HepG2 (cell line): ENCODE data around the gene NME7. TPM values are rescaled to one million over a fixed set of nuclear protein-coding genes. Genes with fewer than 3 reads are reported as not detected.

Source experiments
- CREB1 ChIP-seq, 2 experiments: fragments of 450-650 bp in 1 of 2; IDR thresholded peaks; 2 replicates each; pipeline ENCODE4 v1.6.1; 2016 to 2017; ENCODE audit warnings: control low read depth in 1 of 2, mild to moderate bottlenecking in 1 of 2, missing compliant biosample characterization in 1 of 2, missing genetic modification characterization in 1 of 2
- DRAP1 ChIP-seq: IDR thresholded peaks from 2 replicates; pipeline ENCODE4 v1.6.1; 2016; ENCODE audit warnings: missing genetic modification reagents, missing compliant biosample characterization
- GMEB1 ChIP-seq: sonication (generic); formaldehyde crosslinking; IDR thresholded peaks from 2 replicates; pipeline ENCODE4 v1.5.1; 2020; ENCODE audit warnings: missing genetic modification reagents, mild to moderate bottlenecking, borderline replicate concordance
- HHEX ChIP-seq: IDR thresholded peaks from 2 replicates; pipeline ENCODE4 v1.6.1; 2016; ENCODE audit warnings: control low read depth
- MEIS1 ChIP-seq: sonication (generic); formaldehyde crosslinking; IDR thresholded peaks from 2 replicates; pipeline ENCODE4 v1.9.0; 2021; ENCODE audit warnings: mild to moderate bottlenecking, missing genetic modification reagents, moderate library complexity, borderline replicate concordance
- MTA3 ChIP-seq: sonication (generic); formaldehyde crosslinking; IDR thresholded peaks from 2 replicates; pipeline ENCODE4 v1.4.0; 2020; ENCODE audit warnings: missing genetic modification reagents
- NFE2 ChIP-seq: sonication (generic); formaldehyde crosslinking; IDR thresholded peaks from 2 replicates; pipeline ENCODE4 v1.4.0; 2020; ENCODE audit warnings: missing genetic modification reagents
- POLR2G ChIP-seq: fragments of 200-400 bp; formaldehyde crosslinking; IDR thresholded peaks from 2 replicates; pipeline ENCODE4 v1.6.1; 2018; ENCODE audit warnings: mild to moderate bottlenecking, low read depth, low read length, moderate library complexity
- SMC3 ChIP-seq: IDR thresholded peaks from 2 replicates; pipeline ENCODE4 v1.6.1; 2011; ENCODE audit warnings: low read length, improper control_type of control experiment
- SNRNP70 ChIP-seq: fragments of 200-400 bp; formaldehyde crosslinking; IDR thresholded peaks from 2 replicates; pipeline ENCODE4 v1.6.1; 2017; ENCODE audit warnings: mild to moderate bottlenecking, low read depth, low read length, moderate library complexity
- TBX2 ChIP-seq: sonication (generic); formaldehyde crosslinking; IDR thresholded peaks from 2 replicates; pipeline ENCODE4 v1.5.0; 2020; ENCODE audit warnings: missing genetic modification reagents, mild to moderate bottlenecking, borderline replicate concordance
- TCF7 ChIP-seq: sonication (generic); IDR thresholded peaks from 2 replicates; pipeline ENCODE4 v1.6.1; 2016; ENCODE audit warnings: antibody characterized with exemption, low read depth
- TEAD3 ChIP-seq: optimal IDR thresholded peaks from 2 replicates; pipeline ENCODE3; 2016; ENCODE audit warnings: borderline replicate concordance
- WIZ ChIP-seq: sonication (generic); formaldehyde crosslinking; IDR thresholded peaks from 2 replicates; pipeline ENCODE4 v1.5.1; 2020; ENCODE audit warnings: mild to moderate bottlenecking, missing genetic modification reagents
- ZBTB39 ChIP-seq: sonication (generic); formaldehyde crosslinking; IDR thresholded peaks from 2 replicates; pipeline ENCODE4 v1.5.0; 2020; ENCODE audit warnings: missing genetic modification reagents
- ZFP36L1 ChIP-seq: sonication (generic); formaldehyde crosslinking; IDR thresholded peaks from 2 replicates; pipeline ENCODE4 v1.8.0; 2022; ENCODE audit warnings: mild to moderate bottlenecking, missing genetic modification reagents, moderate library complexity
- ZFP82 ChIP-seq: sonication (generic); formaldehyde crosslinking; IDR thresholded peaks from 2 replicates; pipeline ENCODE4 v1.5.1; 2020; ENCODE audit warnings: mild to moderate bottlenecking, missing genetic modification reagents, borderline replicate concordance
- ZMYM2 ChIP-seq: sonication (generic); formaldehyde crosslinking; IDR thresholded peaks from 2 replicates; pipeline ENCODE4 v1.8.0; 2022; ENCODE audit warnings: mild to moderate bottlenecking, missing genetic modification reagents
- ZNF232 ChIP-seq: sonication (generic); formaldehyde crosslinking; IDR thresholded peaks from 2 replicates; pipeline ENCODE4 v1.4.0; 2020; ENCODE audit warnings: missing genetic modification reagents, borderline replicate concordance
- ZNF256 ChIP-seq: sonication (generic); formaldehyde crosslinking; conservative IDR thresholded peaks from 2 replicates; pipeline ENCODE4 v1.4.0; 2020; ENCODE audit warnings: missing genetic modification reagents
- ZNF34 ChIP-seq: sonication (generic); formaldehyde crosslinking; IDR thresholded peaks from 2 replicates; pipeline ENCODE4 v1.4.0; 2020; ENCODE audit warnings: mild to moderate bottlenecking, missing genetic modification reagents, borderline replicate concordance
- ZNF510 ChIP-seq: sonication (generic); formaldehyde crosslinking; IDR thresholded peaks from 2 replicates; pipeline ENCODE4 v1.4.0; 2020; ENCODE audit warnings: low read depth, mild to moderate bottlenecking, missing genetic modification reagents
- ZNF577 ChIP-seq: sonication (generic); formaldehyde crosslinking; IDR thresholded peaks from 2 replicates; pipeline ENCODE4 v1.4.0; 2020; ENCODE audit warnings: mild to moderate bottlenecking, low read depth, missing genetic modification reagents, borderline replicate concordance
- ZNF761 ChIP-seq: sonication (generic); formaldehyde crosslinking; conservative IDR thresholded peaks from 2 replicates; pipeline ENCODE4 v1.4.0; 2020; ENCODE audit warnings: mild to moderate bottlenecking, missing genetic modification reagents
- ZNF782 ChIP-seq: sonication (generic); formaldehyde crosslinking; IDR thresholded peaks from 2 replicates; pipeline ENCODE4 v1.4.0; 2020; ENCODE audit warnings: missing genetic modification reagents, mild to moderate bottlenecking, borderline replicate concordance
- ZSCAN25 ChIP-seq: sonication (generic); formaldehyde crosslinking; IDR thresholded peaks from 2 replicates; pipeline ENCODE4 v1.8.0; 2022; ENCODE audit warnings: mild to moderate bottlenecking, missing genetic modification reagents
- polyA plus RNA-seq, 8 experiments: library from polyadenylated mRNA; depleted of rRNA in 3 of 8; stranded (reverse) in 7 of 8; unstranded in 1 of 8; fragments of >200 nt; fragmentation: Illumina TruSeq in 4 of 8; extraction: Trizol in 4 of 8; gene quantifications; 2 replicates each; pipeline versions ENCODE4 v1.2.1 to v1.2.3, GENCODE V29; 2011 to 2016; ENCODE audit warnings: low read depth in 4 of 8, missing spikeins in 1 of 8, mixed read lengths in 1 of 8; ENCODE audit not compliant: insufficient read depth in 1 of 8
- total RNA-seq, 5 experiments: library from RNA; depleted of rRNA; stranded (reverse); fragments of >200 nt; fragmentation: Illumina TruSeq; extraction: Trizol; gene quantifications; 2 replicates each; pipeline ENCODE4 v1.2.3, GENCODE V29; 2016; ENCODE audit warnings: low read depth in 1 of 5

The NME7 gene
- total and polyA plus RNA-seq, 2 of the 13 experiments (the other 11 are each of a cell fraction or from before 2014, with no cell fraction given) = 9.4 to 22.5 TPM

- TF ChIP-seq TBX2 (peak; percentile 78), ZMYM2 (CRISPR knock-in tag) (peak; percentile 99), ZNF577 (CRISPR knock-in tag) (no peak), MTA3 (CRISPR knock-in tag) (no peak), CREB1 (IDR thresholded peaks at IDR 0.05) (0 out of 2 replicates have a peak, but pooled peaks have one; percentile 6), CREB1 (CRISPR knock-in tag; IDR thresholded peaks at IDR 0.05) (peak; percentile 73), ZNF782 (CRISPR knock-in tag) (peak; percentile 33; the same call in 1 of the 2 replicates), ZFP82 (CRISPR knock-in tag) (no peak), ZNF510 (CRISPR knock-in tag) (0 out of 2 replicates have a peak, but pooled peaks have one; percentile 31), ZFP36L1 (CRISPR knock-in tag) (no peak), ZBTB39 (CRISPR knock-in tag) (0 out of 2 replicates have a peak, but pooled peaks have one; percentile 34), HHEX (CRISPR knock-in tag) (peak; percentile 70), DRAP1 (CRISPR knock-in tag) (peak; percentile 60; the same call in 1 of the 2 replicates), ZNF761 (CRISPR knock-in tag) (0 out of 2 replicates have a peak, but pooled peaks have one; percentile 20), SNRNP70 (no peak), ZNF34 (CRISPR knock-in tag) (0 out of 2 replicates have a peak, but pooled peaks have one; percentile 50), MEIS1 (CRISPR knock-in tag) (0 out of 2 replicates have a peak, but pooled peaks have one; percentile 73), ZNF256 (CRISPR knock-in tag) (no peak), GMEB1 (CRISPR knock-in tag) (peak; percentile 46; the same call in 1 of the 2 replicates), TEAD3 (CRISPR knock-in tag) (peak; percentile 86), SMC3 (peak; percentile 31; the same call in 1 of the 2 replicates), NFE2 (CRISPR knock-in tag) (peak; percentile 91), WIZ (CRISPR knock-in tag) (0 out of 2 replicates have a peak, but pooled peaks have one; percentile 61), ZSCAN25 (CRISPR knock-in tag) (no peak), ZNF232 (no peak), POLR2G (no peak), TCF7 (peak; percentile 50; the same call in 1 of the 2 replicates)
These were observed 218.9 kb downstream of the NME7 start (continued) for GRCh38 chr1:169148472-169149252.
